ENCODE results near the gene CNFN.

DNA sequence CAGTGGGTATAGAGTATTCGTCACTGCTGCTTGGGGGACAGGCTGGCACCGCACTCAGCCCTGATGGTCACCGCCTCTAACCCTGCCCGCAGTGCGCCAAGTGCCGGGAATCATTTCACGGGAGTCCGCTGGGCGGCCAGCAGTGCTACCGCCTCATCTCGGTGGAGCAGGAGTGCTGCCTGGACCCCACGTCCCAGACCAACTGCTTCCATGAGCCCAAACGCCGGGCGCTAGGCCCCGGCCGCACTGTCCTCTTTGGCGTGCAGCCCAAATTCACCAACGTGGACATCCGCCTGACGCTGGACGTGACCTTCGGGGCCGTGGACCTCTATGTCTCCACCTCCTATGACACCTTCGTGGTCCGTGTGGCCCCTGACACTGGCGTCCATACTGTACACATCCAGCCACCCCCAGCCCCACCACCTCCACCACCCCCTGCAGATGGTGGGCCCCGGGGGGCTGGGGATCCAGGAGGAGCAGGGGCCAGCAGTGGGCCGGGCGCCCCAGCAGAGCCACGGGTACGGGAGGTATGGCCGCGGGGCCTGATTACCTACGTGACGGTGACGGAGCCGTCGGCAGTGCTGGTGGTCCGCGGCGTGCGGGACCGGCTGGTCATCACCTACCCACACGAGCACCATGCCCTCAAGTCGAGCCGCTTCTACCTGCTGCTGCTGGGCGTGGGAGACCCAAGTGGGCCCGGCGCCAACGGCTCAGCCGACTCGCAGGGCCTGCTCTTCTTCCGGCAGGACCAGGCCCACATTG, 14.5 kb downstream of the CNFN start:
- TF ChIP-seq, protein P1, sequence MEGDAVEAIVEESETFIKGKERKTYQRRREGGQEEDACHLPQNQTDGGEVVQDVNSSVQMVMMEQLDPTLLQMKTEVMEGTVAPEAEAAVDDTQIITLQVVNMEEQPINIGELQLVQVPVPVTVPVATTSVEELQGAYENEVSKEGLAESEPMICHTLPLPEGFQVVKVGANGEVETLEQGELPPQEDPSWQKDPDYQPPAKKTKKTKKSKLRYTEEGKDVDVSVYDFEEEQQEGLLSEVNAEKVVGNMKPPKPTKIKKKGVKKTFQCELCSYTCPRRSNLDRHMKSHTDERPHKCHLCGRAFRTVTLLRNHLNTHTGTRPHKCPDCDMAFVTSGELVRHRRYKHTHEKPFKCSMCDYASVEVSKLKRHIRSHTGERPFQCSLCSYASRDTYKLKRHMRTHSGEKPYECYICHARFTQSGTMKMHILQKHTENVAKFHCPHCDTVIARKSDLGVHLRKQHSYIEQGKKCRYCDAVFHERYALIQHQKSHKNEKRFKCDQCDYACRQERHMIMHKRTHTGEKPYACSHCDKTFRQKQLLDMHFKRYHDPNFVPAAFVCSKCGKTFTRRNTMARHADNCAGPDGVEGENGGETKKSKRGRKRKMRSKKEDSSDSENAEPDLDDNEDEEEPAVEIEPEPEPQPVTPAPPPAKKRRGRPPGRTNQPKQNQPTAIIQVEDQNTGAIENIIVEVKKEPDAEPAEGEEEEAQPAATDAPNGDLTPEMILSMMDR (IDR thresholded peaks at IDR 0.05): no peak
- no peak for TF ChIP-seq POLR2A (IDR thresholded peaks at IDR 0.05)
